NOMO-1 treated with DMSO at 0.1 percent for 48 hours (cell line): ENCODE measurements around the gene TDRKH.
A peak's percentile ranks its signal among the peaks of the same experiment; 100 is the strongest.

Experiments used
- DNase-seq: peaks from one replicate; lab custom pipeline; 2025; ENCODE audit not compliant: unreplicated experiment; lab: John Stamatoyannopoulos, UW

Gene TDRKH

GRCh38 chr1:151825204-151825603 lies 34.9 kb upstream of the TDRKH start:
- DNase-seq = no peak

- DNase-seq = no peak
Observed at GRCh38 chr1:151823175-151823574, 32.9 kb upstream of the TDRKH start.

GRCh38 chr1:151822404-151822803 lies 32.1 kb upstream of the TDRKH start:
- DNase-seq = no peak

- no peak for DNase-seq
Observed at GRCh38 chr1:151820940-151821339, 30.6 kb upstream of the TDRKH start.

GRCh38 chr1:151819976-151820623 lies 29.8 kb upstream of the TDRKH start:
- DNase-seq = no peak

GRCh38 chr1:151819227-151819835 lies 29.0 kb upstream of the TDRKH start:
- no peak for DNase-seq

- DNase-seq = peak; percentile 42
Observed at GRCh38 chr1:151817353-151817730, 27.0 kb upstream of the TDRKH start.

- no peak for DNase-seq
Observed at GRCh38 chr1:151816548-151817352, 26.4 kb upstream of the TDRKH start.

GRCh38 chr1:151815716-151816327 lies 25.5 kb upstream of the TDRKH start:
- DNase-seq = no peak

- DNase-seq = no peak
Observed at GRCh38 chr1:151814971-151815545, 24.8 kb upstream of the TDRKH start.

GRCh38 chr1:151814426-151814825 lies 24.1 kb upstream of the TDRKH start:
- DNase-seq = no peak

GRCh38 chr1:151813271-151813977 lies 23.1 kb upstream of the TDRKH start:
- DNase-seq = no peak

- DNase-seq = no peak
Observed at GRCh38 chr1:151811181-151811580, 20.9 kb upstream of the TDRKH start.

- DNase-seq = no peak
Observed at GRCh38 chr1:151809985-151810556, 19.8 kb upstream of the TDRKH start.

- DNase-seq = no peak
Observed at GRCh38 chr1:151809290-151809984, 19.1 kb upstream of the TDRKH start.

- DNase-seq = no peak
Observed at GRCh38 chr1:151807766-151808165, 17.5 kb upstream of the TDRKH start.

- no peak for DNase-seq
Observed at GRCh38 chr1:151807131-151807530, 16.8 kb upstream of the TDRKH start.

GRCh38 chr1:151806170-151806569 lies 15.9 kb upstream of the TDRKH start:
- no peak for DNase-seq

- no peak for DNase-seq
Observed at GRCh38 chr1:151805066-151805820, 14.9 kb upstream of the TDRKH start, which contains the start of gene LINGO4. TSS of gene LINGO4 (minus strand) at chr1:151805419. CDS start at chr1:151802704, 2,715 bp downstream.
